Activated CD8-positive, alpha-beta T cell treated with anti-CD3 and anti-CD28 coated beads for 36 hours (primary cell): Measurements from ENCODE around the gene MLN. TPM values are rescaled to one million over a fixed set of nuclear protein-coding genes. Genes with fewer than 3 reads are reported as not detected.

ENCODE experiments used
- ATAC-seq: fragments of 200-7000 bp; cut with Tn5 transposase; one replicate; pipeline ENCODE4 v1.10.0; 2021; ENCODE audit warnings: mild to moderate bottlenecking, moderate library complexity
- CTCF ChIA-PET: fragments of 350-600 bp; sonication (Branson Sonifier 250); formaldehyde crosslinking; loops from one replicate; lab custom pipeline; 2021; ENCODE audit warnings: antibody characterized with exemption; lab: Charles Lee
- POLR2A ChIA-PET: fragments of 350-600 bp; sonication (Branson Sonifier 250); formaldehyde crosslinking; loops from one replicate; lab custom pipeline; 2021; ENCODE audit warnings: antibody characterized with exemption; lab: Charles Lee
- DNase-seq: peaks from one replicate; pipeline ENCODE4 v3.0.0-alpha.2; 2020
- H3K27ac Mint-ChIP-seq: one replicate; pipeline ENCODE4 v1.8.0; 2021; ENCODE audit warnings: mild to moderate bottlenecking, mixed read lengths
- H3K27me3 Mint-ChIP-seq: one replicate; pipeline ENCODE4 v1.8.0; 2021; ENCODE audit warnings: mixed read lengths
- H3K36me3 Mint-ChIP-seq: one replicate; pipeline ENCODE4 v1.8.0; 2021; ENCODE audit warnings: low read depth, mixed read lengths
- H3K4me1 Mint-ChIP-seq: one replicate; pipeline ENCODE4 v1.8.0; 2021; ENCODE audit warnings: low read depth, mixed read lengths
- H3K4me3 Mint-ChIP-seq: one replicate; pipeline ENCODE4 v1.8.0; 2021; ENCODE audit warnings: mild to moderate bottlenecking, moderate library complexity, mixed read lengths
- H3K9me3 Mint-ChIP-seq: one replicate; pipeline ENCODE4 v1.8.0; 2021; ENCODE audit warnings: mixed read lengths
- intact Hi-C: fragments of 100-400 bp; cut with micrococcal nuclease; formaldehyde crosslinking; loops from one replicate; pipeline ENCODE4 v1.10.0; 2022
- total RNA-seq, 2 experiments: library from RNA; stranded (reverse); gene quantifications; one replicate each; pipeline ENCODE4 v1.2.3, GENCODE V29; 2021
- TF ChIP-seq, protein P1 (sequence below): fragments of 200-600 bp; IDR thresholded peaks from one replicate; pipeline ENCODE4 v1.8.0; 2022; ENCODE audit warnings: antibody characterized with exemption, mild to moderate bottlenecking

The MLN gene
- total RNA-seq, 2 experiments from 2014 or later: not detected

DNA sequence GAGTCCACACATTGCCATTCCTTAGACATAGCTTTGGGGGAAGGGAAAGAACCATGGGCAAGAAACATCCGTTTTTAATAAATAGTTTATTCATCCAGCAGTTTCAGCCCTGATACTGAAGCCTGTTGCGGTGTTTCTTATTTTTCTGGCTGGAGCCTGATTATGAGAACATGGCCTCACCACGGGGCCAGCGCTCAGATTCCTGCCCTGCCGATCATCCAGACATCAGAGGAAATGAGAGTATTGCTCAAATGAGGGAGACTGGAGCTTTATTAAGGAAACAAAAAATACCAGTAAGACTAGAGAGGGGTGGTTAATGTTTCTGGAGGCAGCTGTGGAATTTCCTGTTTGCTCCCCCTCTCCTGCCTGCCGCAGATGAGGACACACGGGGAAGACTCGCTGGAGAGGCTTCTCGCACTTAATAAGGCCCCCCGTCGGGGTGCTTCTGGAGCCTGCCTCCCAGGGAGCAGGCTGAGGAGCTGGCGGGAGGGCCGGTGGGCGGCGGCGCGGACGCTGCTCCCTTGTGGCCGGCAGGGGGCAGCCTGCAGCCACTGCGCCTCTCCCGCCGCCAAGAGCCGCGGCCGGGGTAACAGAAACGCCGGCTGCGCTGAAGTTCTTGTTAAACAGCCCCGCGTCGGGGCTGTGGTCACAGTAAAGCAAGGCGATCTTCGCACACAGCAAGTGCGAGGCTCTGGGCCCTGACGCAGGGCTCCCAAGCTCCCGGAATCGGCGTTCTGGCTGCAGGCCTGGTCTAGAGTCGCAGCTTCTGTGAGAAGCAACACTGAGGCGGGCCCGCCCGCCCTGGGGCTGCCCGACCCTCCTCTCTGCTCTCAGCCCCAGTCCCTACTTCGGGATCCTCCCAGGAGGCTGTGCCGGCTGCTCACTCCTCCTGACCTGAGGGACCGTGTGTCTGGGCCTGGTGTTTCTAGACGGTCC is 32.4 kb downstream of the MLN start:
- POLR2A ChIA-PET: interaction anchor here (0.6 to 1.6 kb wide), 5 partner anchors 9 to 253 kb away, joined by 3 read pairs; partner anchors contain the start of gene UQCC2
- intact Hi-C loops: loop anchor here (5.0 kb wide), 1 partner anchor 256 kb away; no protein-coding TSS in a partner anchor

DNA sequence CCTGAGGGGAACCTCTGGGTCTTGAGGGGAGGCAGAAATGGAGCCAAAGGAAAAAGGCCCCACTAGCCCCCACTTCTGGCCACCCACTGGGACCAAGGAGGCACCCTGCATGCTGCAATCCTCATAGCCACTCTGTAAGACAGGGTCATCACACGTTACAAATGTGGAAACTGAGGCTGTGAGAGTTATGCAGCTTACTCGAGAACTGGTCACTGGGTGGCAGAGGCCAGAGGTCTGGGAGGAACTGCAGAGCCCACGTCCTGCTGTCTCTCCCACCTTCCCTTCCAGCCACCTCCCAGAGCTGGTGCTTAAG is 33.0 kb downstream of the MLN start:
- DNase-seq: no peak
- H3K9me3 Mint-ChIP-seq: no peaks in the 10 kb centered on the region

More for the DNA sequence above, 32.4 kb downstream of the MLN start:
- Mint-ChIP-seq H3K9me3 (no peaks in the 10 kb centered on the region), H3K27me3 (peaks cover 10% of the 10 kb centered on the region), H3K4me1 (peaks cover 9% of the 10 kb centered on the region), H3K4me3 (no peak overlapping the region), H3K36me3 (peaks cover 15% of the 10 kb centered on the region), H3K27ac (no peak overlapping the region)
- TF ChIP-seq, protein P1, sequence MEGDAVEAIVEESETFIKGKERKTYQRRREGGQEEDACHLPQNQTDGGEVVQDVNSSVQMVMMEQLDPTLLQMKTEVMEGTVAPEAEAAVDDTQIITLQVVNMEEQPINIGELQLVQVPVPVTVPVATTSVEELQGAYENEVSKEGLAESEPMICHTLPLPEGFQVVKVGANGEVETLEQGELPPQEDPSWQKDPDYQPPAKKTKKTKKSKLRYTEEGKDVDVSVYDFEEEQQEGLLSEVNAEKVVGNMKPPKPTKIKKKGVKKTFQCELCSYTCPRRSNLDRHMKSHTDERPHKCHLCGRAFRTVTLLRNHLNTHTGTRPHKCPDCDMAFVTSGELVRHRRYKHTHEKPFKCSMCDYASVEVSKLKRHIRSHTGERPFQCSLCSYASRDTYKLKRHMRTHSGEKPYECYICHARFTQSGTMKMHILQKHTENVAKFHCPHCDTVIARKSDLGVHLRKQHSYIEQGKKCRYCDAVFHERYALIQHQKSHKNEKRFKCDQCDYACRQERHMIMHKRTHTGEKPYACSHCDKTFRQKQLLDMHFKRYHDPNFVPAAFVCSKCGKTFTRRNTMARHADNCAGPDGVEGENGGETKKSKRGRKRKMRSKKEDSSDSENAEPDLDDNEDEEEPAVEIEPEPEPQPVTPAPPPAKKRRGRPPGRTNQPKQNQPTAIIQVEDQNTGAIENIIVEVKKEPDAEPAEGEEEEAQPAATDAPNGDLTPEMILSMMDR: peak; percentile 97
- DNase-seq (peak; percentile 70), ATAC-seq (peak; percentile 78)
- CTCF ChIA-PET: interaction anchor here (0.6 to 9.0 kb wide), 55 partner anchors 10 to 427 kb away, joined by 3 to 132 read pairs (median 4); partner anchors contain the start of genes BAK1, IP6K3, LEMD2 and UQCC2

DNA sequence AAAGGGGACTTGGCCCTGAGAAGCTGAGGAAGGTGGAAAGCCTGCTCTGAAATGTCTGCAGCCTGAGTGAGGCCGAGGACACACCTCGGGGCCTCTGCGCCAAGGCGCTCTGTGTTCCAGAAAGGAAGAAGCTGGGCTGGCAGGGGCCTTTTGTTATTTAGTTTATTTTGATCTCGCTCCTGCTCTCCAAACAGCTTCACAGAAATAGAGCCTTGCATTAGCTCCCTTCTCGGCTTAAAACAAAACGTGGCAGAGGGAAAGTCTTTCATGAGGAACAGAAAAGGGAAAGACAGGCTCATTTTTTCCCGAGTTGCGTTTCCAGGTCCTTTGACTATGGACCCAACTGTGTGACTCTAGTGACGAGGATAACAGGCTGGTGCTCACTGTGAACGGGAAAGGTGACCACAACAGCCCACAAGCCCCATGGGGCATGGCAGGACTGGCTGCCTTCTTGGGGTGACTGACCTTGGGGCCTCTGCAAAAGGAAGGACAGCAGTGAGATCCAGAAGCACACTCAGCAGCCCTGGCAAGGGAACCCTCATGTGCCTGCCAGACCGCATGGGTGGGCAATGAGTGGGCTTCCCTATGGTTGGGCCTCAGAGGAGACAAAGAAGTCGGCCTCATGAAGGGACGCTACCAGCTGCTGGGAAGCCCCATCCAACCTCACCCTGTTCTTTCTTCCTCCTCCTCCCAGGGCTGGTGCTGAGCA is 33.5 kb downstream of the MLN start:
- TF ChIP-seq, protein P1: no peak
- no peak for ATAC-seq
- H3K4me1 Mint-ChIP-seq: peaks cover 9% of the 10 kb centered on the region
- H3K27ac Mint-ChIP-seq: no peak overlapping the region
- no peaks in the 10 kb centered on the region for H3K9me3 Mint-ChIP-seq
- H3K36me3 Mint-ChIP-seq: peaks cover 9% of the 10 kb centered on the region
- DNase-seq: no peak
- ChIA-PET CTCF (interaction anchor here (0.6 to 9.0 kb wide), 26 partner anchors 10 to 426 kb away, joined by 3 to 132 read pairs (median 5); partner anchors contain the start of genes IP6K3, LEMD2 and UQCC2), POLR2A (interaction anchor here (1.0 to 1.6 kb wide), 4 partner anchors 10 to 59 kb away, joined by 3 read pairs; partner anchors contain the start of gene UQCC2)
- intact Hi-C loops: loop anchor here (5.0 kb wide), 1 partner anchor 257 kb away; no protein-coding TSS in a partner anchor
- no peak overlapping the region for H3K4me3 Mint-ChIP-seq
- peaks cover 11% of the 10 kb centered on the region for H3K27me3 Mint-ChIP-seq

More for the DNA sequence above, 33.0 kb downstream of the MLN start:
- Mint-ChIP-seq H3K4me1 (peaks cover 9% of the 10 kb centered on the region), H3K27me3 (peaks cover 11% of the 10 kb centered on the region), H3K27ac (no peak overlapping the region), H3K36me3 (peaks cover 9% of the 10 kb centered on the region), H3K4me3 (no peak overlapping the region)
- CTCF ChIA-PET: interaction anchor here (0.6 to 9.0 kb wide), 54 partner anchors 10 to 427 kb away, joined by 3 to 132 read pairs (median 4); partner anchors contain the start of genes IP6K3, LEMD2 and UQCC2
- POLR2A ChIA-PET: interaction anchor here (0.6 to 1.6 kb wide), 5 partner anchors 9 to 254 kb away, joined by 3 read pairs; partner anchors contain the start of gene UQCC2
- intact Hi-C loops: loop anchor here (5.0 kb wide), 1 partner anchor 257 kb away; no protein-coding TSS in a partner anchor
- TF ChIP-seq, protein P1: no peak
- ATAC-seq: no peak

DNA sequence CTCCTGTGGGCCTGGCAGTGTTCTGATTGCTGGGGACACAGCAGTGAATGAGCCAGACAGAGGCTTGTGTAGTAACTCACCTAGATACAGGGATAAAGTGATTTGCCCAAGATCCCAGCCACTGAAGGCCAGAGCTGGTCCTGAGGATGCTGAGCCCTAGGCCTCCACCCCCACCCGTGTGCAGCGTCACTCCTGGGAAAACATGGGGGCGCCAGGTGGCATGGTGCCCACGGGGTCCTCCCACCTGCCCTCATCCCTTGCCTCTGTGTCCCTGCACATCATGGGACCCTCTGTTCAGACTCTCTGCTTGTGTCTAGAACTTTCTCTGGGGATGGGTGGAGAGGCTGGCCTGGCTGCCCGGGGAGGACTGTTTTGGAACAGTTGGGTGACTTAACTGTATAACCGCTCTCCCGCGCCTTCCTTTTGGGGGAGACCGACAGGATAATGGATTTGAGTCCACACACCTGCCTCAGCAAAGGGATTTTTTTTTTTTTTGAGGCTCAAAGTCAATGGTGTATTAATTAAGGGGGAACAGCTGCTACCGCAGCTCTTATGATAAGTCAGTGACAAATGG is 34.5 kb downstream of the MLN start:
- H3K27me3 Mint-ChIP-seq: peaks cover 11% of the 10 kb centered on the region
- H3K9me3 Mint-ChIP-seq: no peaks in the 10 kb centered on the region
- POLR2A ChIA-PET: interaction anchor here (1.2 kb wide), 1 partner anchor 18 kb away, joined by 3 read pairs; no protein-coding TSS in a partner anchor
- peaks cover 9% of the 10 kb centered on the region for H3K4me1 Mint-ChIP-seq
- no peak overlapping the region for H3K27ac Mint-ChIP-seq
- no peak overlapping the region for H3K4me3 Mint-ChIP-seq
- CTCF ChIA-PET: interaction anchor here (0.6 to 9.0 kb wide), 12 partner anchors 9 to 286 kb away, joined by 3 to 132 read pairs (median 4); partner anchors contain the start of gene IP6K3
- intact Hi-C loops: no loop called here
- no peak for DNase-seq
- TF ChIP-seq, protein P1: no peak
- H3K36me3 Mint-ChIP-seq: peaks cover 5% of the 10 kb centered on the region
- no peak for ATAC-seq
